ENCODE results near the gene IMMP2L. TPM values are rescaled to one million over a fixed set of nuclear protein-coding genes. Genes with fewer than 3 reads are reported as not detected.
"Not testable (repeated sequence)": the region's sequence is repeated elsewhere in the genome, so short reads cannot be mapped to it uniquely, and the experiment has no call there.

IMMP2L gene
- total RNA-seq, 4 donors from 2014 or later = 12.0 to 22.2 (median 17.5) TPM

DNA sequence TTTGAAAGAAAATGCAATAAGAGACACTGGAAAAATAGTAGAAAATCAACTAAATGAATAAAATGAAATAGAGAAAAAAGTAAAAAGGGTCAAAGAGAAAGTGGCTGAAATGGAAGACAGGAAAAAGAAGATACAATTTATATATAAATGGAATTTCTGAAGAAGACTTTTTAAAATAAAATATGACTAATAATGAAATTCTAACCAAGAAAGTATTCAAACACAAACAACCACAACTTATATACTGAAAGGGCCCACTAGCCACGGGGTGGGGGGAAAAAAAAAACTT is 232.1 kb downstream of the IMMP2L start:
- intact Hi-C loops (cut with DNase I) = no loop called here
- 84% methylated on average over 1 of the region's 1 CpG for WGBS
- no peak overlapping the region for H3K27ac ChIP-seq (replicated peaks in 1 of 4)

DNA sequence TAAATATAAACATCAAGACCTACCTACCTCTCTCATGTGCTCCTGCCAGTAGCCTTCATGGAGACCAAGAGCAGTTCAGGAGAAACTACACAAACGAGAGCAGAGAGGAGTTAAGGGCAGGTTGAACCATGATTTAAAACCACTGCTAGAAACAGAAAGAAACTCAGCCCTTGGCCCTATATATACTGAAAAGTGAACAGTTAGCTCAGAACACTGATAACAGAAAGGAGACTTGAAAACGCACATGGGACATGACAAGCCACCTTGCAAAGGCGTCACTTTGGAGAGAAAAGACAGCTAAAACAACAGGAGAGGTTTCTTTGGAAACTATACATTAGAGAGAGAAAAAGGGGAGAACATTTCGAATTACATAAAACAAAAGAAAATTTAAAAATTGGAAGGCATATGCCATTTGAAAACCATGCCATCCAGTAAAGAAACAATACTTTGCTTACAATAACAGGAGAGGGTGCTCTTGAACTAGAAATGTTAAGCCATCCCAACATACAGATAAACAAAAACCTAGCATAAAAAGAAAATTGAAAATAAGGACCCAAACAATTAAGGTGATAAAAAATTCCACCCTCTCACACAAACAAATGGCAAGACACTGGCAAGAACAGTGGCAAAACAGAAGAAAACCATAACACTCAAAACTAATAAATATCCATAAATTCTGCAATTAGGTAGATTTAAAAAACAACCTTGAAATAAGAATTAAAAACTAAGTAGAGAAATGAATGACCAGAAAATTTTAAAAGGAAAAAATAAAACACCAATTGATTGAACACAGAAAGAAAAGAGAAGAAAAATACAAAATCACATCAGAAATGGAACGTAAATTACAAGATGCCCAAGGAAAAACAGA is 232.7 kb downstream of the IMMP2L start:
- no peak for DNase-seq (ENCODE audit: extremely low spot score)
- H3K4me3 ChIP-seq = no peak overlapping the region
- intact Hi-C loops (cut with DNase I) = no loop called here
- 89% methylated on average over 5 of the region's 5 CpGs for WGBS
- no peaks in the 10 kb centered on the region for H3K4me1 ChIP-seq
- TF ChIP-seq POLR2A (IDR thresholded peaks at IDR 0.05; ENCODE audit: low read depth) = no peak
- TF ChIP-seq, protein P1, sequence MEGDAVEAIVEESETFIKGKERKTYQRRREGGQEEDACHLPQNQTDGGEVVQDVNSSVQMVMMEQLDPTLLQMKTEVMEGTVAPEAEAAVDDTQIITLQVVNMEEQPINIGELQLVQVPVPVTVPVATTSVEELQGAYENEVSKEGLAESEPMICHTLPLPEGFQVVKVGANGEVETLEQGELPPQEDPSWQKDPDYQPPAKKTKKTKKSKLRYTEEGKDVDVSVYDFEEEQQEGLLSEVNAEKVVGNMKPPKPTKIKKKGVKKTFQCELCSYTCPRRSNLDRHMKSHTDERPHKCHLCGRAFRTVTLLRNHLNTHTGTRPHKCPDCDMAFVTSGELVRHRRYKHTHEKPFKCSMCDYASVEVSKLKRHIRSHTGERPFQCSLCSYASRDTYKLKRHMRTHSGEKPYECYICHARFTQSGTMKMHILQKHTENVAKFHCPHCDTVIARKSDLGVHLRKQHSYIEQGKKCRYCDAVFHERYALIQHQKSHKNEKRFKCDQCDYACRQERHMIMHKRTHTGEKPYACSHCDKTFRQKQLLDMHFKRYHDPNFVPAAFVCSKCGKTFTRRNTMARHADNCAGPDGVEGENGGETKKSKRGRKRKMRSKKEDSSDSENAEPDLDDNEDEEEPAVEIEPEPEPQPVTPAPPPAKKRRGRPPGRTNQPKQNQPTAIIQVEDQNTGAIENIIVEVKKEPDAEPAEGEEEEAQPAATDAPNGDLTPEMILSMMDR (IDR thresholded peaks at IDR 0.05) = no peak
- TF ChIP-seq EP300 (IDR thresholded peaks at IDR 0.05) = no peak
- no peak for TF ChIP-seq POLR2AphosphoS5 (IDR thresholded peaks at IDR 0.05)
- no peaks in the 10 kb centered on the region for H3K36me3 ChIP-seq
- H3K27ac ChIP-seq (replicated peaks in 1 of 4) = no peak overlapping the region
- H3K9me3 ChIP-seq = peaks cover 0 to 4% (median 0%) of the 10 kb centered on the region in 4 donors
- no peaks in the 10 kb centered on the region for H3K27me3 ChIP-seq

More for the DNA sequence above, 232.1 kb downstream of the IMMP2L start:
- Histone ChIP-seq H3K9me3 (peaks cover 0 to 4% (median 0%) of the 10 kb centered on the region in 4 donors), H3K36me3 (no peaks in the 10 kb centered on the region), H3K4me3 (no peak overlapping the region), H3K4me1 (no peaks in the 10 kb centered on the region), H3K27me3 (no peaks in the 10 kb centered on the region)
- DNase-seq (ENCODE audit: extremely low spot score) = no peak
- no peak for TF ChIP-seq POLR2A (IDR thresholded peaks at IDR 0.05; ENCODE audit: low read depth)
- TF ChIP-seq, protein P1 (IDR thresholded peaks at IDR 0.05) = no peak
- no peak for TF ChIP-seq POLR2AphosphoS5 (IDR thresholded peaks at IDR 0.05)
- no peak for TF ChIP-seq EP300 (IDR thresholded peaks at IDR 0.05)

DNA sequence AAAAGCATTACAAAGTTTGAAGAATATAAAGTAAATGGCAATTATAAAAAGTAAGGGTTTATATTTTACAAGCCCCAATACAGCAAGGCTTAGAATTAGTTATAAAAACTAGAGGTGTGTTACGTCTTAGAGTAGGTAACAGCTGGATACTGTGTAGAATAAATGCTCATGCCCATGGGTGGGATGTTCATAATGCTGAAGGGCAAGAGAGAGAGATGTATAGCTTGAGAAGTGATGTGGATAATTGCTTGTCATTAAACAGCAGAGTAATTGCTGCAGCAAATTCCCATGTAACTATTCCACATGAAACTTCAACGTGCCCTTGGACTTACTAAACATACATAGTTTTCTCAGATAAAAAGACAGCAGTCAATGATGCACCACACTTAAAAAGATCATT is 233.8 kb downstream of the IMMP2L start:
- Histone ChIP-seq H3K4me3 (no peak overlapping the region), H3K27me3 (no peaks in the 10 kb centered on the region), H3K9me3 (peaks cover 0 to 2% (median 0%) of the 10 kb centered on the region in 4 donors), H3K27ac (replicated peaks in 1 of 4) (no peak overlapping the region), H3K36me3 (no peaks in the 10 kb centered on the region), H3K4me1 (no peaks in the 10 kb centered on the region)
- intact Hi-C loops (cut with DNase I) = no loop called here
- WGBS = 75% methylated on average over 2 of the region's 2 CpGs
- DNase-seq (ENCODE audit: extremely low spot score) = no peak
- TF ChIP-seq EP300 (IDR thresholded peaks at IDR 0.05) (no peak), POLR2AphosphoS5 (IDR thresholded peaks at IDR 0.05) (no peak), POLR2A (IDR thresholded peaks at IDR 0.05; ENCODE audit: low read depth) (no peak)
- TF ChIP-seq, protein P1 (IDR thresholded peaks at IDR 0.05) = no peak

DNA sequence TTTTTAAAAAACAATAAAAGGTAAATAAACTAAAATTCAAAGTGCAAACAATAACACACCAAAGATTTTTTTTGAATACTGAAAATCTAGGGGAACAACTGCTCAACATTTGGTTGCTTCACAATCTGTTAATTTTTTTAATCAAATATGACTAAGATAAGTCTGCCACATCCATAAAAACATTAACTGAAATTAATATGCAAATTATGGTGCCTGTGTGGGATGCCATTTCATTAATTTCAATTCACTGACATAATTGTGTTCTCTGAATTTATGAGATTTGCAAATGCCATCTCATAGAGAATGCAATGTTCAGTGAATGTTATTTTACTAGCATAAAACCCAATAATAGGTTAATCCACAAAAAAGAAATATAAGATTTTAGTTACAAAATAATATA is 237.5 kb downstream of the IMMP2L start:
- DNase-seq (ENCODE audit: extremely low spot score) = no peak
- no peak for TF ChIP-seq EP300 (IDR thresholded peaks at IDR 0.05)
- no peak for TF ChIP-seq POLR2AphosphoS5 (IDR thresholded peaks at IDR 0.05)
- TF ChIP-seq, protein P1 (IDR thresholded peaks at IDR 0.05) = no peak
- TF ChIP-seq POLR2A (IDR thresholded peaks at IDR 0.05; ENCODE audit: low read depth) = no peak
- no peaks in the 10 kb centered on the region for H3K9me3 ChIP-seq
- H3K27ac ChIP-seq (replicated peaks in 1 of 4) = no peak overlapping the region
- H3K4me1 ChIP-seq = no peaks in the 10 kb centered on the region
- intact Hi-C loops (cut with DNase I) = no loop called here
- H3K27me3 ChIP-seq = no peaks in the 10 kb centered on the region
- H3K36me3 ChIP-seq = no peaks in the 10 kb centered on the region
- H3K4me3 ChIP-seq = no peak overlapping the region

DNA sequence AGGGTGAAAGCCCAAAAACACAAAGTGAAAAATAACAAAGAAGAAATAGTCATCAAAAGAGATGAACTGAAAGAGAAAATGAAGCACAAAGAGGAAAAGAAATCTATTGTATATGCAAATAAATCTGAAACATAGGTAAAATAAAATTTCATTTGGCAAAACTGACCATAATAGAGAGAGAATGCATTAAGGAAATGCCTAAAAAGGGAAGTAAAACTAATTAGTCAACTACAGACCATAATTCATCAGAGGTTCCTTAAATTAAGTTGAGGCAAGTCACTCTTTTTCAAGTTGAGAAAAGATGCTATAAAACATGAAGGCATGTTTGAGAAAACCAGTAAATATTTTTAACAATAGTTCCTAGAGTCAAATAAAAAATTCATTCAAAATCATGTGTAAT is 238.1 kb downstream of the IMMP2L start:
- Histone ChIP-seq H3K4me1 (no peaks in the 10 kb centered on the region), H3K36me3 (no peaks in the 10 kb centered on the region), H3K27ac (replicated peaks in 1 of 4) (no peak overlapping the region), H3K9me3 (no peaks in the 10 kb centered on the region), H3K27me3 (no peaks in the 10 kb centered on the region), H3K4me3 (no peak overlapping the region)
- TF ChIP-seq, protein P1 (IDR thresholded peaks at IDR 0.05) = no peak
- no peak for TF ChIP-seq POLR2AphosphoS5 (IDR thresholded peaks at IDR 0.05)
- TF ChIP-seq POLR2A (IDR thresholded peaks at IDR 0.05; ENCODE audit: low read depth) = no peak
- TF ChIP-seq EP300 (IDR thresholded peaks at IDR 0.05) = no peak
- DNase-seq (ENCODE audit: extremely low spot score) = no peak
- intact Hi-C loops (cut with DNase I) = no loop called here

DNA sequence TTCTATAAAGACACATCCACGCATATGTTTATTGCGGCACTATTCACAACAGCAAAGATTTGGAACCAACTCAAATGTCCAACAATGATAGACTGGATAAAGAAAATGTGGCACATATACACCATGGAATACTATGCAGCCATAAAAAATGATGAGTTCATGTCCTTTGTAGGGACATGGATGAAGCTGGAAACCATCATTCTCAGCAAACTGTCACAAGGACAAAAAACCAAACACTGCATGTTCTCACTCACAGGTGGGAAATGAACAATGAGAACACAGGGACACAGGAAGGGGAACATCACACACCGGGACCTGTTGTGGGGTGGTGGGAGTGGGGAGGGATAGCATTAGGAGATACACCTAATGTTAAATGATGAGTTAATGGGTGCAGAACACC is 238.6 kb downstream of the IMMP2L start:
- DNase-seq (ENCODE audit: extremely low spot score); H3K36me3 ChIP-seq; H3K4me3 ChIP-seq; H3K27me3 ChIP-seq; H3K27ac ChIP-seq (replicated peaks in 1 of 4); intact Hi-C loops (cut with DNase I); H3K9me3 ChIP-seq; H3K4me1 ChIP-seq: not testable (repeated sequence)
- WGBS = 98% methylated on average over 3 of the region's 3 CpGs

All from esophagus muscularis mucosa (tissue), 4 donors.